Neural cell (in vitro differentiated cells): ENCODE results near the gene ADAM11. TPM values are rescaled to one million over a fixed set of nuclear protein-coding genes. Genes with fewer than 3 reads are reported as not detected.

Experiments
- H2AFZ ChIP-seq: fragments of 200-600, 300-800 bp; sonication (generic), shearing (Covaris generic); 2 replicates; pipeline ENCODE4 v1.6.0; 2014; ENCODE audit warnings: low read depth, mild to moderate bottlenecking, antibody characterized with exemption, low read length, moderate library complexity
- H3F3A ChIP-seq: fragments of 200-600 bp; shearing (Covaris generic); 2 replicates; pipeline ENCODE4 v1.6.1; 2016; ENCODE audit warnings: mild to moderate bottlenecking, moderate library complexity, mixed read lengths, antibody characterized with exemption, low read length; ENCODE audit not compliant: insufficient read depth, poor library complexity, severe bottlenecking
- H3K27ac ChIP-seq: fragments of 200-600, 300-800 bp; sonication (generic), shearing (Covaris generic); 2 replicates; pipeline ENCODE4 v1.5.1; 2014; ENCODE audit warnings: mild to moderate bottlenecking, low read length, moderate library complexity
- H3K27me3 ChIP-seq: fragments of 300-800, 200-600 bp; sonication (generic), shearing (Covaris generic); 2 replicates; pipeline ENCODE4 v1.6.0; 2014; ENCODE audit warnings: mild to moderate bottlenecking, low read depth, low read length, moderate library complexity; ENCODE audit not compliant: insufficient read depth
- H3K36me3 ChIP-seq: fragments of 300-800, 200-600 bp; sonication (generic), shearing (Covaris generic); 2 replicates; pipeline ENCODE4 v1.5.1; 2014; ENCODE audit warnings: mild to moderate bottlenecking, antibody characterized with exemption, low read length, moderate library complexity; ENCODE audit not compliant: insufficient read depth
- H3K4me2 ChIP-seq: fragments of 300-800, 200-600 bp; sonication (generic), shearing (Covaris generic); 2 replicates; pipeline ENCODE4 v1.6.0; 2014; ENCODE audit warnings: mild to moderate bottlenecking, low read length
- H3K4me3 ChIP-seq: fragments of 300-800, 200-600 bp; sonication (generic), shearing (Covaris generic); 2 replicates; pipeline ENCODE4 v1.5.1; 2014; ENCODE audit warnings: mild to moderate bottlenecking, low read length, moderate library complexity
- H3K79me2 ChIP-seq: fragments of 200-600 bp; shearing (Covaris generic); replicated peaks from 2 replicates; pipeline ENCODE4 v1.6.0; 2014; ENCODE audit warnings: mild to moderate bottlenecking, low read length, moderate library complexity; ENCODE audit not compliant: insufficient read depth
- H3K9ac ChIP-seq: fragments of 300-800, 200-600 bp; sonication (generic), shearing (Covaris generic); 2 replicates; pipeline ENCODE4 v1.6.1; 2016; ENCODE audit warnings: mild to moderate bottlenecking, low read length, mixed read lengths
- H3K9me2 ChIP-seq: fragments of 200-600 bp; shearing (Covaris generic); 2 replicates; pipeline ENCODE4 v1.6.1; 2016; ENCODE audit warnings: mild to moderate bottlenecking, low read length, mixed read lengths; ENCODE audit not compliant: insufficient read depth
- H3K9me3 ChIP-seq: fragments of 200-600, 300-800 bp; sonication (generic), shearing (Covaris generic); 2 replicates; pipeline ENCODE4 v1.6.1; 2016; ENCODE audit warnings: mild to moderate bottlenecking, mixed run types, low read length, moderate library complexity, mixed read lengths
- H4K20me1 ChIP-seq: fragments of 200-600 bp; shearing (Covaris generic); 2 replicates; pipeline ENCODE4 v1.6.1; 2016; ENCODE audit warnings: mild to moderate bottlenecking, mixed run types; ENCODE audit not compliant: insufficient read depth
- CTCF ChIP-seq: fragments of 450-650 bp; IDR thresholded peaks from 2 replicates; pipeline ENCODE4 v1.5.1; 2014; ENCODE audit warnings: antibody characterized with exemption, mild to moderate bottlenecking, moderate library complexity; ENCODE audit not compliant: poor library complexity, severe bottlenecking
- EP300 ChIP-seq: fragments of 450-650 bp; conservative IDR thresholded peaks from 2 replicates; pipeline ENCODE4 v1.6.1; 2014; ENCODE audit warnings: antibody characterized with exemption, mild to moderate bottlenecking, moderate library complexity; ENCODE audit not compliant: poor library complexity, severe bottlenecking
- EZH2 ChIP-seq: fragments of 200-600, 300-800 bp; shearing (Covaris generic), sonication (generic); IDR thresholded peaks from 2 replicates; pipeline ENCODE4 v1.6.1; 2014; ENCODE audit warnings: antibody characterized with exemption, low read length, borderline replicate concordance, mild to moderate bottlenecking; ENCODE audit not compliant: insufficient read depth, poor library complexity, severe bottlenecking
- MXI1 ChIP-seq: fragments of 450-650 bp; conservative IDR thresholded peaks from 2 replicates; pipeline ENCODE4 v1.6.1; 2014; ENCODE audit warnings: antibody characterized with exemption, mild to moderate bottlenecking; ENCODE audit not compliant: poor library complexity, severe bottlenecking
- POLR2AphosphoS5 ChIP-seq: IDR thresholded peaks from 2 replicates; pipeline ENCODE4 v1.6.1; 2012
- RAD21 ChIP-seq: fragments of 450-650 bp; conservative IDR thresholded peaks from 2 replicates; pipeline ENCODE4 v1.6.1; 2014; ENCODE audit warnings: antibody characterized with exemption, mild to moderate bottlenecking, moderate library complexity
- REST ChIP-seq: IDR thresholded peaks from 2 replicates; pipeline ENCODE4 v1.6.1; 2012; ENCODE audit warnings: borderline replicate concordance
- SMC3 ChIP-seq: fragments of 450-650 bp; conservative IDR thresholded peaks from 2 replicates; pipeline ENCODE4 v1.6.1; 2014; ENCODE audit warnings: antibody characterized with exemption, mild to moderate bottlenecking, moderate library complexity; ENCODE audit not compliant: poor library complexity
- TAF1 ChIP-seq: IDR thresholded peaks from 2 replicates; pipeline ENCODE4 v1.6.1; 2012; ENCODE audit warnings: low read depth
- polyA plus RNA-seq: library from polyadenylated mRNA; depleted of rRNA; stranded (reverse); fragments of >200 nt; gene quantifications from 2 replicates; pipeline ENCODE4 v1.2.3, GENCODE V29; 2014

ADAM11 gene
- polyA plus RNA-seq, 1 donor from 2014 or later = 25.8 TPM

GRCh38 chr17:44767493-44767892, 8.7 kb downstream of the ADAM11 start:
- Histone ChIP-seq H3K9me2 (no peaks in the 10 kb centered on the region), H3K27me3 (no peaks in the 10 kb centered on the region), H3K27ac (no peak overlapping the region), H3K9ac (no peak overlapping the region), H3K4me3 (no peak overlapping the region), H2AFZ (no peak overlapping the region), H3K36me3 (no peaks in the 10 kb centered on the region), H3K79me2 (no peaks in the 10 kb centered on the region), H3F3A (no peaks in the 10 kb centered on the region), H4K20me1 (no peaks in the 10 kb centered on the region), H3K4me2 (no peak overlapping the region), H3K9me3 (no peaks in the 10 kb centered on the region)
- TF ChIP-seq MXI1 = no peak
- no peak for TF ChIP-seq EP300
- TF ChIP-seq SMC3 = no peak
- no peak for TF ChIP-seq REST
- TF ChIP-seq TAF1 = no peak
- no peak for TF ChIP-seq POLR2AphosphoS5
- TF ChIP-seq CTCF = no peak
- no peak for TF ChIP-seq RAD21
- no peak for TF ChIP-seq EZH2

GRCh38 chr17:44768505-44769142, 9.8 kb downstream of the ADAM11 start:
- Histone ChIP-seq H3F3A (no peaks in the 10 kb centered on the region), H2AFZ (no peak overlapping the region), H3K9me2 (no peaks in the 10 kb centered on the region)

More at GRCh38 chr17:44768505-44769142, 9.8 kb downstream of the ADAM11 start:
- Histone ChIP-seq H3K4me2 (no peak overlapping the region), H3K79me2 (no peaks in the 10 kb centered on the region), H3K9ac (no peak overlapping the region), H3K27me3 (no peaks in the 10 kb centered on the region), H3K27ac (no peak overlapping the region), H3K9me3 (no peaks in the 10 kb centered on the region), H3K36me3 (no peaks in the 10 kb centered on the region), H4K20me1 (no peaks in the 10 kb centered on the region), H3K4me3 (no peak overlapping the region)
- TF ChIP-seq CTCF (no peak), TAF1 (no peak), EZH2 (no peak), MXI1 (no peak), RAD21 (no peak), SMC3 (no peak), REST (no peak), EP300 (no peak), POLR2AphosphoS5 (no peak)
